PC-3 (cell line): ENCODE results near the gene USP32.

ENCODE experiments used
- EZH2 ChIP-seq: fragments of 300-600 bp; sonication (generic); IDR thresholded peaks from one replicate; pipeline ENCODE4 v1.6.1; 2017; ENCODE audit warnings: antibody characterized with exemption, mild to moderate bottlenecking, low read length; ENCODE audit not compliant: unreplicated experiment
- EZH2phosphoT487 ChIP-seq: fragments of 300-600 bp; sonication (generic); IDR thresholded peaks from 2 replicates; pipeline ENCODE4 v1.6.1; 2018; ENCODE audit warnings: mild to moderate bottlenecking, antibody characterized with exemption, low read length, borderline replicate concordance
- TF ChIP-seq, protein P1 (sequence below): fragments of 300-600 bp; sonication (generic); conservative IDR thresholded peaks from 2 replicates; pipeline ENCODE4 v1.5.1; 2017; ENCODE audit warnings: antibody characterized with exemption, low read depth, mild to moderate bottlenecking, low read length

DNA sequence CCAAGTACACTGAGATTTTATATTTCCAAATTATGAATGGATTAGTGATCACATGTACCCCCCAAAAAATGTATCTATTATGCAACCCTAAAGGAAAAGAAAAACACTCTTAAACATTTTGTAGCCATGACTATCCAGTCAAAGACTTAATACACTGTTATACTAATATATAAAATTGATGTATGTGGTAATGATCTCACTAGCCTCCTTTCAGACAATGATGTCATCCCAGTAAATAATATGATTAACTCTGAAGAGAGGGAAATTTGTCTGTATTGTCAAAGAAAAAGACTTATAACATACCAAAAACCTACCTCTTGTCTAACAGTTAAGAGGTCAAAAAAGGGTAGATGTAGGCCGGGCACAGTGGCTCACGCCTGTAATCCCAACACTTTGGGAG, 80.7 kb downstream of the USP32 start:
- TF ChIP-seq, protein P1, sequence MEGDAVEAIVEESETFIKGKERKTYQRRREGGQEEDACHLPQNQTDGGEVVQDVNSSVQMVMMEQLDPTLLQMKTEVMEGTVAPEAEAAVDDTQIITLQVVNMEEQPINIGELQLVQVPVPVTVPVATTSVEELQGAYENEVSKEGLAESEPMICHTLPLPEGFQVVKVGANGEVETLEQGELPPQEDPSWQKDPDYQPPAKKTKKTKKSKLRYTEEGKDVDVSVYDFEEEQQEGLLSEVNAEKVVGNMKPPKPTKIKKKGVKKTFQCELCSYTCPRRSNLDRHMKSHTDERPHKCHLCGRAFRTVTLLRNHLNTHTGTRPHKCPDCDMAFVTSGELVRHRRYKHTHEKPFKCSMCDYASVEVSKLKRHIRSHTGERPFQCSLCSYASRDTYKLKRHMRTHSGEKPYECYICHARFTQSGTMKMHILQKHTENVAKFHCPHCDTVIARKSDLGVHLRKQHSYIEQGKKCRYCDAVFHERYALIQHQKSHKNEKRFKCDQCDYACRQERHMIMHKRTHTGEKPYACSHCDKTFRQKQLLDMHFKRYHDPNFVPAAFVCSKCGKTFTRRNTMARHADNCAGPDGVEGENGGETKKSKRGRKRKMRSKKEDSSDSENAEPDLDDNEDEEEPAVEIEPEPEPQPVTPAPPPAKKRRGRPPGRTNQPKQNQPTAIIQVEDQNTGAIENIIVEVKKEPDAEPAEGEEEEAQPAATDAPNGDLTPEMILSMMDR: no peak
- TF ChIP-seq EZH2: no peak
- TF ChIP-seq EZH2phosphoT487: no peak
